Brain microvascular endothelial cell (primary cell): Measurements from ENCODE around the gene PRR12.

Source experiments
- DNase-seq: peaks from one replicate; pipeline ENCODE4 v3.0.0-alpha.2; 2020
- H3K27ac ChIP-seq: fragments of 250-450 bp; sonication (Bioruptor Pico); 2 replicates; pipeline ENCODE4 v1.5.1; 2020; ENCODE audit warnings: mild to moderate bottlenecking, moderate library complexity
- H3K27me3 ChIP-seq: fragments of 250-450 bp; sonication (Bioruptor Pico); replicated peaks from 2 replicates; pipeline ENCODE4 v1.5.1; 2020; ENCODE audit warnings: mild to moderate bottlenecking
- H3K36me3 ChIP-seq: fragments of 250-450 bp; sonication (Bioruptor Pico); replicated peaks from 2 replicates; pipeline ENCODE4 v1.5.1; 2020; ENCODE audit warnings: mild to moderate bottlenecking
- H3K4me3 ChIP-seq: 2 replicates; pipeline ENCODE4 v1.5.1; 2011; ENCODE audit warnings: low read depth, mild to moderate bottlenecking, control low read depth, low read length, moderate library complexity
- in situ Hi-C: cut with HindIII; loops from 2 replicates; pipeline ENCODE4 v1.10.0; 2017; ENCODE audit warnings: low sequenced_read_pairs, low pct_ligation_motif_present
- TF ChIP-seq, protein P1 (sequence below): IDR thresholded peaks from 2 replicates; pipeline ENCODE4 v1.5.1; 2011; ENCODE audit warnings: low read depth, mild to moderate bottlenecking, moderate library complexity, low read length, control low read depth, inconsistent platforms; ENCODE audit errors: missing control alignments

The PRR12 gene

DNA sequence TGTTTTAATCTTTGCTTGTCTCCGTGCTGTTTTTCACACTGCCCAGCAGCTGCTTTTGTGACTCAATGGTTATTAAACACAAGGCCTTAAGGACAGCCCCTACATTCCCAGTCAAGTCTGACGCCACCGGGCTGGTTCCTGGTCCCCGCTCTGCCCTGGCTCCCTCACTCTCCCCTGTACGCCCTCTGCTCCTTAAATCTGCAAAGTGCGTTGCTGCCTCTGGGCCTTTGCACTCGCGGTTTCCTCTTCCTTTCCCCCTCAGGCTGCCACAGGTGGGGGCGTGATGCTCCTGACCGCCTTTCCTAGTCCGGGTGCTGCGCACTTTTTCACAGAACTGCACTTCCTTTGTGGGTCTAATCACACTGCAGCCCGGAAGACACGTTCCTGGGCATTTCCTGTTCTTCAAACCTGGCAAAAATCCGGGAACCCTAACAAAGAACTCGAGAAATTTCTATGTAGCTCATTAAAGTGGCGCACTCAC is 36.2 kb upstream of the PRR12 start:
- no peak overlapping the region for H3K4me3 ChIP-seq
- in situ Hi-C loops: no loop called here
- peaks cover 41% of the 10 kb centered on the region for H3K36me3 ChIP-seq
- TF ChIP-seq, protein P1, sequence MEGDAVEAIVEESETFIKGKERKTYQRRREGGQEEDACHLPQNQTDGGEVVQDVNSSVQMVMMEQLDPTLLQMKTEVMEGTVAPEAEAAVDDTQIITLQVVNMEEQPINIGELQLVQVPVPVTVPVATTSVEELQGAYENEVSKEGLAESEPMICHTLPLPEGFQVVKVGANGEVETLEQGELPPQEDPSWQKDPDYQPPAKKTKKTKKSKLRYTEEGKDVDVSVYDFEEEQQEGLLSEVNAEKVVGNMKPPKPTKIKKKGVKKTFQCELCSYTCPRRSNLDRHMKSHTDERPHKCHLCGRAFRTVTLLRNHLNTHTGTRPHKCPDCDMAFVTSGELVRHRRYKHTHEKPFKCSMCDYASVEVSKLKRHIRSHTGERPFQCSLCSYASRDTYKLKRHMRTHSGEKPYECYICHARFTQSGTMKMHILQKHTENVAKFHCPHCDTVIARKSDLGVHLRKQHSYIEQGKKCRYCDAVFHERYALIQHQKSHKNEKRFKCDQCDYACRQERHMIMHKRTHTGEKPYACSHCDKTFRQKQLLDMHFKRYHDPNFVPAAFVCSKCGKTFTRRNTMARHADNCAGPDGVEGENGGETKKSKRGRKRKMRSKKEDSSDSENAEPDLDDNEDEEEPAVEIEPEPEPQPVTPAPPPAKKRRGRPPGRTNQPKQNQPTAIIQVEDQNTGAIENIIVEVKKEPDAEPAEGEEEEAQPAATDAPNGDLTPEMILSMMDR: no peak
- H3K27me3 ChIP-seq: no peaks in the 10 kb centered on the region
- DNase-seq: no peak
- no peak overlapping the region for H3K27ac ChIP-seq

GRCh38 chr19:49555600-49556411 is 35.2 kb upstream of the PRR12 start:
- Histone ChIP-seq H3K27ac (no peak overlapping the region), H3K36me3 (peaks cover 48% of the 10 kb centered on the region), H3K4me3 (no peak overlapping the region), H3K27me3 (no peaks in the 10 kb centered on the region)
- TF ChIP-seq, protein P1: no peak
- in situ Hi-C loops: no loop called here
- DNase-seq: no peak

- in situ Hi-C loops: no loop called here
- H3K27me3 ChIP-seq: no peaks in the 10 kb centered on the region
- H3K4me3 ChIP-seq: no peak overlapping the region
- H3K36me3 ChIP-seq: peaks cover 48% of the 10 kb centered on the region
- TF ChIP-seq, protein P1: no peak
- H3K27ac ChIP-seq: no peak overlapping the region
- no peak for DNase-seq
These were observed 34.3 kb upstream of the PRR12 start for GRCh38 chr19:49556412-49557398.

DNA sequence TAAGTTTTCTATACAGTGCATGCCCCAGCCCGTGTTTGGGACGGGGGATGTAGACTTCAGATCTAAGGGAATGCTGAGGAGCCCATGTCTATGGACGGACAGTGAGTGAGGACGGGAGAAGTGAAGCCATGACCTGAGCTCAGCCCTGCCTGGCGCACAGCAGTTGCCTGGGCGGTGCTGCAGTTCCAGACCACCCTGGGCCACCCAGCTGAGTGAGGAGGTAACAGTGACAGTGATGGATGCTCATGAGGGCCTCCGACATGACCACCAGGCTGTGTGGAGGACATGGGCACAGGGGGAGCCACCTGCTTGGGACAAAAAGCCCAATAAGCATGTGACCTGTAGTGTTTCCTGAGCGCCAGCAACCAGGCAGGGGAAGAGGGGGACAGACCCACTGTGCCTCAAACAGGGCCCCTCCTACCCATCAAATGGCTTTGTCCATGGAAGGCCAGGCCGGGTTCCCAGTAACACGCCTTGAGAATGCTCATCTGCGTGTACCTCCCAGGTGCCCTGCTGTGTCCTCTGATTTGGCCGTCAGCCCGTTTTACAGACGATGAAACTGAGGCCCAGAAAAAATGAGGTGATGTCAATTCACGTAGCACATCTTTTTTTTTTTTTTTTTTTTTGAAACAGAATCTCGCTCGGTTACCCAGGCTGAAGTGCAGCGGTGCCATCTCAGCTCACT is 33.2 kb upstream of the PRR12 start:
- no peak for DNase-seq
- TF ChIP-seq, protein P1: no peak
- in situ Hi-C loops: no loop called here
- Histone ChIP-seq H3K4me3 (no peak overlapping the region), H3K27ac (no peak overlapping the region), H3K27me3 (no peaks in the 10 kb centered on the region), H3K36me3 (peaks cover 48% of the 10 kb centered on the region)

GRCh38 chr19:49558591-49558990 is 32.4 kb upstream of the PRR12 start:
- in situ Hi-C loops: no loop called here
- H3K27me3 ChIP-seq: no peaks in the 10 kb centered on the region
- no peak overlapping the region for H3K4me3 ChIP-seq
- TF ChIP-seq, protein P1: no peak
- no peak overlapping the region for H3K27ac ChIP-seq
- peaks cover 48% of the 10 kb centered on the region for H3K36me3 ChIP-seq
- no peak for DNase-seq
